Neural crest cell (in vitro differentiated cells): Measurements from ENCODE around the gene TRIM46. TPM values are rescaled to one million over a fixed set of nuclear protein-coding genes. Genes with fewer than 3 reads are reported as not detected.
A peak's percentile ranks its signal among the peaks of the same experiment; 100 is the strongest.
"Not testable (repeated sequence)": the region's sequence is repeated elsewhere in the genome, so short reads cannot be mapped to it uniquely, and the experiment has no call there.

ENCODE experiments used
- DNase-seq: peaks from one replicate; pipeline ENCODE4 v3.0.0; 2021; ENCODE audit warnings: low read depth, mixed read lengths, low spot score
- H3K27ac Mint-ChIP-seq: one replicate; pipeline ENCODE4 v1.8.0; 2021; ENCODE audit warnings: mild to moderate bottlenecking, mixed read lengths; ENCODE audit not compliant: unreplicated experiment
- H3K27me3 Mint-ChIP-seq: 2 replicates; pipeline ENCODE4 v1.8.0; 2021; ENCODE audit warnings: low read depth, mild to moderate bottlenecking, mixed read lengths
- H3K36me3 Mint-ChIP-seq: 2 replicates; pipeline ENCODE4 v1.8.0; 2021; ENCODE audit warnings: low read depth, mild to moderate bottlenecking, mixed read lengths
- H3K4me1 Mint-ChIP-seq: 2 replicates; pipeline ENCODE4 v1.8.0; 2021; ENCODE audit warnings: mixed read lengths
- H3K4me3 Mint-ChIP-seq: one replicate; pipeline ENCODE4 v1.8.0; 2021; ENCODE audit warnings: mild to moderate bottlenecking, mixed read lengths
- H3K9me3 Mint-ChIP-seq: 2 replicates; pipeline ENCODE4 v1.8.0; 2021; ENCODE audit warnings: mixed read lengths
- total RNA-seq: library from RNA; stranded (reverse); gene quantifications from 2 replicates; pipeline ENCODE4 v1.2.1, GENCODE V29; 2021
- TF ChIP-seq, protein P1 (sequence below): fragments of 200-600 bp; sonication (generic); conservative IDR thresholded peaks from 2 replicates; pipeline ENCODE4 v1.5.0; 2021; ENCODE audit warnings: antibody characterized with exemption, mild to moderate bottlenecking

TRIM46 gene
- total RNA-seq, 1 donor from 2014 or later: 9.8 TPM

DNA sequence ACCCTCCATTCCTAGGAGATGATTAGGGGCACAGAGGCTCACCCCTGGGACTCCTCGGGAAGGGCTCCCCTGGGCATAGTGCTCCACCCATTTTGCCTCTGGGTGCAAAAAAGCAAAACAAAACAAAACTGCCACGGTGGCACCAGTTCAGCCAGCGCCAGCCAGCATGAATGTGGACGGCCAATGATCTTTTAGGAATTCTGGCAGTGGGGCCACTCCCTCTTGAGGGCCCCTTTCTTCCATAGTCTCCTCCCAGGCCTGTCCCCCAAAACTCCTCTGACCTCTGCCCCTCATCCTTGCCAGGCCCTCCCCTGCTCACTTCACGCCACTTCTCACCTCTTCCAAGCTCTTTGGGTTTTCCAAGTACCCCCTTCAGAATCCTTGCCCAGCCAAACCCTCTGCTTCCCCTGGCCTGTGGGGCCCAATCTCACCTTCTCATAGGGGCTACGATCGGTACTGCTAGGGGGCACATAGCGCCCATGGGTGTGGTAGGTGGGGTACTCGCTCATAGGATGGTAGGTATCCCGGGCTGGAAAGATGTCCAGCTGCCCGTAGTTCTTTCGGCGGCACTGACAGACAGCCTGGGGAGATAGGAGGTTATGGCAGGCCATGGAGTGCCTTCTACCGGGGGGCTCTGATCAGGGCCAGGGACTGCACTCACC is 13.3 kb downstream of the TRIM46 start:
- TF ChIP-seq, protein P1, sequence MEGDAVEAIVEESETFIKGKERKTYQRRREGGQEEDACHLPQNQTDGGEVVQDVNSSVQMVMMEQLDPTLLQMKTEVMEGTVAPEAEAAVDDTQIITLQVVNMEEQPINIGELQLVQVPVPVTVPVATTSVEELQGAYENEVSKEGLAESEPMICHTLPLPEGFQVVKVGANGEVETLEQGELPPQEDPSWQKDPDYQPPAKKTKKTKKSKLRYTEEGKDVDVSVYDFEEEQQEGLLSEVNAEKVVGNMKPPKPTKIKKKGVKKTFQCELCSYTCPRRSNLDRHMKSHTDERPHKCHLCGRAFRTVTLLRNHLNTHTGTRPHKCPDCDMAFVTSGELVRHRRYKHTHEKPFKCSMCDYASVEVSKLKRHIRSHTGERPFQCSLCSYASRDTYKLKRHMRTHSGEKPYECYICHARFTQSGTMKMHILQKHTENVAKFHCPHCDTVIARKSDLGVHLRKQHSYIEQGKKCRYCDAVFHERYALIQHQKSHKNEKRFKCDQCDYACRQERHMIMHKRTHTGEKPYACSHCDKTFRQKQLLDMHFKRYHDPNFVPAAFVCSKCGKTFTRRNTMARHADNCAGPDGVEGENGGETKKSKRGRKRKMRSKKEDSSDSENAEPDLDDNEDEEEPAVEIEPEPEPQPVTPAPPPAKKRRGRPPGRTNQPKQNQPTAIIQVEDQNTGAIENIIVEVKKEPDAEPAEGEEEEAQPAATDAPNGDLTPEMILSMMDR: no peak
- no peaks in the 10 kb centered on the region for H3K9me3 Mint-ChIP-seq
- peaks cover 7% of the 10 kb centered on the region for H3K4me1 Mint-ChIP-seq
- peaks cover 5% of the 10 kb centered on the region for H3K27me3 Mint-ChIP-seq
- DNase-seq: no peak
- no peak overlapping the region for H3K27ac Mint-ChIP-seq
- peaks cover 4% of the 10 kb centered on the region for H3K36me3 Mint-ChIP-seq
- H3K4me3 Mint-ChIP-seq: peak overlapping the region; percentile 47

DNA sequence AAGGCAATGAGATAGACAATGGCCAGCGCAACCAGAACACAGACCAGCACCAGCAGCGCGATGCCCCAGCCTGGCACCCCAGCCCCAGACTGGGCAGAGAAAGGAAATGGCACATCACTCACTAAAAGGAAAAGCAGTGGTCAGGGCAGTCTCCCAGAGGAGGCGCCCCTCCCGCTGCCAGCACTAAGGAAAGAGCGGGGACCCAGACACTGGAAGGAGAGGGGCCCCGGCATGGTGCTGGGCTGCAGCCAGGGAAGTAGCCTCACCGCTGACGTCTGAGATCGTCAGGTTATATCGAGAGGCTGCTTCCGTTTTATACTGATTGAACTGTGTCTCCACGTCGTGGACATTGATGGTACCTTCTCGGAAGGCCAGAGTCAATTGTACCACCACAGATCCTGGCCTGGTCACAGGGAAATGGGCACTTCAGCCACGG is 13.8 kb downstream of the TRIM46 start:
- peak overlapping the region; percentile 98 for H3K27ac Mint-ChIP-seq

DNA sequence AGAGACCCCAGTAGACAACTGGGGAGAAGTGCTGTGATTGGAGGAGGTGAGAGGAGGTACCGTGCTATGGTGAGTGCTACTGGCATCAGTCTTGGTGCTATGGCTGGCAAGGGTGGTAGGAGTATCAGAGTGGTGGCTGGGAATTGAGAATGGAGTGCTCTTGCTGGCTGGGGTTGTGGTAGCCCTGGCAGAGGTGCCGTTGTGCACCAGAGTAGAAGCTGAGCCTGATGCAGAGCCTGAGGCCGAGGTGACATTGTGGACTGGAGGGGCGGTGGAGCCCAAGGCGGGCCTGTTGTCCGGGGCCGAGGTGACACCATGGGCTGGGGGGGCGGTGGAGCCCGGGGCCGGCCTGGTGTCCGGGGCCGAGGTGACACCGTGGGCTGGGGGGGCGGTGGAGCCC is 14.6 kb downstream of the TRIM46 start:
- DNase-seq: no peak
- TF ChIP-seq, protein P1: no peak
- Mint-ChIP-seq H3K36me3 (peaks cover 4% of the 10 kb centered on the region), H3K9me3 (no peaks in the 10 kb centered on the region), H3K27me3 (peaks cover 5% of the 10 kb centered on the region), H3K27ac (peak overlapping the region; percentile 98), H3K4me1 (peaks cover 18% of the 10 kb centered on the region), H3K4me3 (peak overlapping the region; percentile 70)

More for the DNA sequence above, 13.8 kb downstream of the TRIM46 start:
- Mint-ChIP-seq H3K4me3 (peak overlapping the region; percentile 70), H3K4me1 (peaks cover 13% of the 10 kb centered on the region), H3K36me3 (peaks cover 4% of the 10 kb centered on the region), H3K27me3 (peaks cover 5% of the 10 kb centered on the region), H3K9me3 (no peaks in the 10 kb centered on the region)
- DNase-seq: no peak
- TF ChIP-seq, protein P1: no peak

DNA sequence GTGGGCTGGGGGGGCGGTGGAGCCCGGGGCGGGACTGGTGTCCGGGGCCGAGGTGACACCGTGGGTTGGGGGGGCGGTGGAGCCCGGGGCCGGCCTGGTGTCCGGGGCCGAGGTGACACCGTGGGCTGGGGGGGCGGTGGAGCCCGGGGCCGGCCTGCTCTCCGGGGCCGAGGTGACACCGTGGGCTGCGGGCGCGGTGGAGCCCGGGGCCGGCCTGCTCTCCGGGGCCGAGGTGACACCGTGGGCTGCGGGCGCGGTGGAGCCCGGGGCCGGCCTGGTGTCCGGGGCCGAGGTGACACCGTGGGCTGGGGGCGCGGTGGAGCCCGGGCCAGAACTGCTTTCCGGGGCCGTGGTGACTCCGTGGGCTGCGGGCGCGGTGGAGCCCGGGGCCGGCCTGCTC is 16.3 kb downstream of the TRIM46 start:
- not testable (repeated sequence) for H3K36me3 Mint-ChIP-seq

DNA sequence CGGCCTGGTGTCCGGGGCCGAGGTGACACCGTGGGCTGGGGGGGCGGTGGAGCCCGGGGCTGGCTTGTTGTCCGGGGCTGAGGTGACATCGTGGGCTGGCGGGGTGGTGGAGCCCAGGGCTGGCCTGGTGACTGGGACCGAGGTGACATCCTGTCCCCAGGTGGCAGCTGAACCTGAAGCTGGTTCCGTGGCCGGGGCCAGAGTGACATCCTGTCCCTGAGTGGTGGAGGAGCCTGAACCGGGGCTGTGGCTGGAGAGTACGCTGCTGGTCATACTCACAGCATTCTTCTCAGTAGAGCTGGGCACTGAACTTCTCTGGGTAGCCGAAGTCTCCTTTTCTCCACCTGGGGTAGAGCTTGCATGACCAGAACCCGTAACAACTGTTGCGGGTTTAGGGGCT is 18.3 kb downstream of the TRIM46 start:
- Mint-ChIP-seq H3K27ac (peak overlapping the region; percentile 94), H3K4me1 (peaks cover 50% of the 10 kb centered on the region), H3K36me3 (peaks cover 11% of the 10 kb centered on the region), H3K9me3 (no peaks in the 10 kb centered on the region), H3K27me3 (peaks cover 9% of the 10 kb centered on the region), H3K4me3 (peak overlapping the region; percentile 75)
- TF ChIP-seq, protein P1: no peak
- no peak for DNase-seq

More for the DNA sequence above, 16.3 kb downstream of the TRIM46 start:
- not testable (repeated sequence) for H3K27me3 Mint-ChIP-seq, H3K27ac Mint-ChIP-seq, H3K9me3 Mint-ChIP-seq, H3K4me3 Mint-ChIP-seq, DNase-seq
- peaks cover 32% of the 10 kb centered on the region for H3K4me1 Mint-ChIP-seq
